Nucleus accumbens (tissue), 56 donors: ENCODE data around the gene ZNF629.

ENCODE experiments used
- DNase-seq, 56 donors: peaks; one replicate each; lab custom pipeline; 2025; lab: John Stamatoyannopoulos, UW

Gene ZNF629

GRCh38 chr16:30728899-30729672 is 57.9 kb downstream of the ZNF629 start:
- DNase-seq: no peak
